ENCODE data around the gene BAIAP2.

Gene BAIAP2

DNA sequence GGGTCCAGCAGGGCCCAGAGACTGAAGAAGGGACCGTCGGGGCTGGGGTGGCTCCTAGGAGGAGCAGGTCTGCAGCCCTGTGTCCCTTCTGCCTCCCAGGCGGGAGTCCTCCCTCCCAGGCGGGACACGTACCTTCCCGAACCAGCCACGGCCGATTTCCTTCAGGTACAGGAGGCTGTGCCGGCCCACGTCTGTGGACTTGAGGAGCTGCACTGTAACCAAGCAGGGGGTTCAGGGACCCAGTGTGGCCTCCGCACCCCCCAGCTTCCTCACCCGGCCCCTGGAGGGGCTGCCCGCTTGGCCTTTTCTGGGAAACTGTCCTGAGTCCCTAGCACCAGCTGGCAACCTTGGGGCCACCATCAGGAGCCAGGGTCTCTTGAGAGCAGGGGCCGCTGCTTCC is 93.4 kb downstream of the BAIAP2 start:
- Mint-ChIP-seq H3K36me3 (ENCODE audit: low read depth) (peaks cover 26% of the 10 kb centered on the region), H3K27ac (no peak overlapping the region), H3K27me3 (no peaks in the 10 kb centered on the region), H3K4me1 (ENCODE audit: low read depth) (no peaks in the 10 kb centered on the region), H3K9me3 (no peaks in the 10 kb centered on the region), H3K4me3 (no peak overlapping the region)
- intact Hi-C loops (cut with micrococcal nuclease): no loop called here

DNA sequence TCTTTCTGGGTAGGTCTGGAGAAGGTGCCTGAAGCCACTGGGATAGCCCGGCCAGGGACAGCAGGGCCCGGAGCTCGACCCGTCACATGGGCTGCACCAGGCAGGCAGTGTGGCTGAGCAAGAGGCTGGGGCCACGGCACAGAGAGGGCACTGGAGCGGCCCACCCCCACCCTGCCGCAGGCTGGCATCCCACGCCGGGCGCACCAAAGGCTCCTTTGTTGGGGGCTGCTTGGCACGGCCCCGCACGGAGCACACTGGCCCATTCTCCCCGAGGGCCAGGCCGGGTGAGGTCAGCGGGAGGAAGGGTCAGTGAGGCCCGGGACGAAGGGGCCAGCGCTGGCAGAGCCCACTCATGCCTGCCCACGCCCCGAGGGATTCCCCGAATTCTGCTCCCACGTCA is 93.8 kb downstream of the BAIAP2 start:
- Mint-ChIP-seq H3K27ac (no peak overlapping the region), H3K4me3 (no peak overlapping the region), H3K27me3 (no peaks in the 10 kb centered on the region), H3K36me3 (ENCODE audit: low read depth) (peaks cover 22% of the 10 kb centered on the region), H3K9me3 (no peaks in the 10 kb centered on the region), H3K4me1 (ENCODE audit: low read depth) (peaks cover 4% of the 10 kb centered on the region)
- intact Hi-C loops (cut with micrococcal nuclease): no loop called here

DNA sequence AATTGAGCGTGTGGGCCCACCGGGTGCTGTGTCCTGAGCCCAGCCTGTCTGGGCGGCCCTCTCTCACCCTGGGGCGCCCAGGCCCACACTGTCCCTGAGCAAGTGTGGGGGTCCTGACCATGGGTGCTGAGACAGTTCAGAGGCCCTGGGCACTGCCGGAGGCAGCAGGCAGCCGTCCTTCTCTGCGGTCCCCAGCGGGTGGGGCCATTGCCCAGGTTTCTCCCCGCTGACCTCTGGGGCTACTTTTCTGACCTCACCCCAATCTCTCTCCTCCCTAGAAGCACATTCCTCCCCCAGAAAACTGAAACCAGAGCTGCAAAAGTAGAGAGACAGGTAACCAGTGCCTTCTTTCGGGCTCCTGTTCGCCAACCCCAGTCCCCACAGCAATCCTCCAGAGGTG is 94.3 kb downstream of the BAIAP2 start:
- Mint-ChIP-seq H3K4me1 (ENCODE audit: low read depth) (peaks cover 4% of the 10 kb centered on the region), H3K27me3 (no peaks in the 10 kb centered on the region), H3K9me3 (no peaks in the 10 kb centered on the region), H3K4me3 (no peak overlapping the region), H3K36me3 (ENCODE audit: low read depth) (peaks cover 20% of the 10 kb centered on the region), H3K27ac (no peak overlapping the region)
- intact Hi-C loops (cut with micrococcal nuclease): no loop called here

DNA sequence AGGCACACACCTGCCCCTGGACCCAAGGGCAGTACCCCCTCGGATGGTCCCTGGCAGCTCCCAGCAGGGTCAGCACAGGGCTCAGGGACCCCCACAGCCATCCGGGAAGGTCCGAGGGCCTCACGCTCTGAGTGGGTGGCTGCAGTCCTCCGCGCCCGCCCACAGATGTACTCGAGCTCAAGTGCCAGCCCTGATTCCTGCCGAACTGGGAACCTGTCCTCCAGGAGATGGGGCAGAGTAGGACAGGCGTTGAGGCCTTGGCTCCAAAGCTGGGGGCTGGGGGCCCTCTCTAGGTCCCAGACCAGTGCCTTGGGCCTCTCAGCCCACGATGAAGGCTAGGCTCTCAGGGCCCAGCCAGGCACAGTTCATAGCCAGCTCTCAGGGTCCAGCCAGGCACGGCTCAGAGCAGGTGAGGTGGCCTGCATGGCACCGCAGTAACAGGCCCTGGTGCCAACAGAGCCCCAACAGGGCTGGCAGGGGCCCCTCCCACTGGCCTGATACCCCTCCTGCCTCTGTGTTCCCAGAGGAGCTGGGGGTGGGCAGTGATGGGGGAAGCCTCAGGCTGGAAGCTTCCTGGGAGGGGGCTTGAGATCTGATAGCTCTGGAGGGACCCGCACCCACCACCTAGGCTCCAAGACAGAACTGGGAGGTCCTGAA is 94.9 kb downstream of the BAIAP2 start:
- H3K27me3 Mint-ChIP-seq: no peaks in the 10 kb centered on the region
- peaks cover 17% of the 10 kb centered on the region for H3K36me3 Mint-ChIP-seq (ENCODE audit: low read depth)
- no peak overlapping the region for H3K4me3 Mint-ChIP-seq
- H3K27ac Mint-ChIP-seq: no peak overlapping the region
- intact Hi-C loops (cut with micrococcal nuclease): no loop called here
- H3K9me3 Mint-ChIP-seq: no peaks in the 10 kb centered on the region
- H3K4me1 Mint-ChIP-seq (ENCODE audit: low read depth): peaks cover 4% of the 10 kb centered on the region

DNA sequence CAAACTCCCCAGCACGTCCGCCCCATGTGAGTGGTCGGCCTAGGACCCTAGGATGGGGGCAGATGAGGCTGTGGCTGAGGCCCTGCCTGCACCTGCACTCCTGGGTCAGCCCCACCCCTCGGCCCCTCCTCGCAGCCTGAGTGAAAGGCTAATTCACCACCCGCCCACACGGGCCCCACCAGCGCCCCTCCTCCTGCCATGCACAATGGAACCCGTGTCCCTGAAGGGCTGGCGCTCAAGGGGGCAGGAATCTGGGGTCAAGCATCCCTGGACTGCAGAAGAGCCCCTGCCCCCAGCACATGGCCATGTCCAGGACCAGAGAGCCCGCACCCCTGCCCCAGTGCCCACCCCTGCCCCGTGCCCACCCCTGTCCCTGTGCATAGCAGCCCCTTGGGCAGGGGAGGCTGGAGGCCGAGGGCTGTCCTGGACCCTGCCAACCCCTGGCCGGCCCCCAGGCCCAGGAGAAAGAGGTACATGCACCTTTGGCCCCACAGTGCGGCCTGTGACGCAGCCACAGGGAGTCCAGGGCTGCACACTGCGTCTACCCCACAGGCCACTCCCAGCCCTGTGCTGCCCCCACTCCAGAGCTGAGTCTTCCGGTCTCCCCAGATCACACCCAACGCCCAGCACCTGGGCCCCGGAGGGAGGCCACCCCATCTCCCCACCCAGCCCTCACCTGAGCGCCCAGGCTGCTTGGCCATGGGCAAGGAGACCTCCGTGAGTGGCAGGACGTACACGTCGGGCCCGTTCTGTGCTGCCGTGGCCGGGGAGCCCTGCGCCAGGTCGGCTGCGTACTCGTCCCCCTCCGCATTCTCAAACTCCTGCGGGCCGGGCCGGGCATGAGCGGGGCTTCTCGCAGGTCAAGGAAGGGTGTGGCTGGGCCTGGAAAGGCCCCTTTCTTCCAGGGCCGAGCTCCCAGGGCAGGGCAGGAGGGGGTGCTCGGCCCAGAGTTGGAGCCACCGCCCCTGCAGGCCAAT is 95.7 kb downstream of the BAIAP2 start:
- no peak overlapping the region for H3K27ac Mint-ChIP-seq
- peaks cover 11% of the 10 kb centered on the region for H3K36me3 Mint-ChIP-seq (ENCODE audit: low read depth)
- H3K9me3 Mint-ChIP-seq: no peaks in the 10 kb centered on the region
- H3K4me1 Mint-ChIP-seq (ENCODE audit: low read depth): peaks cover 4% of the 10 kb centered on the region
- intact Hi-C loops (cut with micrococcal nuclease): no loop called here
- H3K27me3 Mint-ChIP-seq: no peaks in the 10 kb centered on the region
- H3K4me3 Mint-ChIP-seq: no peak overlapping the region

DNA sequence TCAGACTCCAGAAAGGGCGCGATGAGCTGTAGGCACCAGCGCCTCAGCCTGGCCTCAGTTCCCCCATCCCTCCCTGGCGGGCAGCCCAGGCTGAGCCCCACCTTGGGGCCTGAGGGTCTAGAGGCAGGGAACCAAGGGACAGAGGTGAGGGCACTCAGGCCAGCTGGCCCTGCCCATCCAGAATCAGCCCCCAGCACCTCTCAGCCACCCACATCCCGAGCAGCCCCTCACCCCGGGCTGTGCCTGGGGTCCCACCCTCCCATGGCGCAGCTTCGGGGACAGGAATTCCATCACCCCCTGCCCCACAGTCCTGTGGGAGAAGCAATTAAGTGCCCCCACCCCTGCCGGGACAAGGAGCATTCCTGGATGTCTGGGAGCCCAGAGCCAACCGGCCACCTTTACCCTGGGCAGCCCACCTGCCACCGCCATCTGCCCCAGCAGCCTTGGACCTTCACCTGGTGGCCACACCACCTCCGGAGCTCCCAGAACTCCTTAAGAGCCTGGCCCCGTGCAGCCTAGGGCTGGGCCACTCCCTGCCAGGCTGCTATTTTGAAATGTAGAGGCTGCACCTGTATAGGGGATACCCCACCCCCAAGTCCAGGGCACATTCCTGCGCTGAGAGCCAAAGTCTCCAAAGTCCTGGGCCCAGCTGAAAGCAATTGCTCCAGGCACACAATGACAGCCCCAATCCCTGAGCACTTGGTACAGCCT is 96.7 kb downstream of the BAIAP2 start:
- Mint-ChIP-seq H3K36me3 (ENCODE audit: low read depth) (peaks cover 11% of the 10 kb centered on the region), H3K27ac (no peak overlapping the region), H3K4me3 (no peak overlapping the region), H3K27me3 (no peaks in the 10 kb centered on the region), H3K9me3 (no peaks in the 10 kb centered on the region), H3K4me1 (ENCODE audit: low read depth) (peaks cover 4% of the 10 kb centered on the region)
- intact Hi-C loops (cut with micrococcal nuclease): no loop called here

DNA sequence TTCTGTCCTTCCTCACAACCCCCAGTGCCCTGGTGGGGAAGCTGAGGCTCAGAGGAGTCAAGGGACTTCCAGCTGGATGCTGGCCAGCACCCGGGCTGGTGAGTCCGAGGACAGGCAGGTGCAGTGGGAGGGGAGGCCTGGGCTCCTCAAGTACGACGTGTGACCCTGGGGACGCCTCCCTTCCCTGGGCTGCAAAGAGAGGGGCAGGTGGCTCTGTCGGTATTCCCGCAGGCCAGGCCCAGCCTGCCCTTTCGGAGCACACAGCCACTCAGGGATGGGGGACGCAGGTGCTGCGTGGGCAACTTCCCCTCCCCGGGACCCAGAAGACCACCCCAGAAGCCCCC is 97.2 kb downstream of the BAIAP2 start:
- Mint-ChIP-seq H3K36me3 (ENCODE audit: low read depth) (peaks cover 11% of the 10 kb centered on the region), H3K9me3 (no peaks in the 10 kb centered on the region), H3K27me3 (no peaks in the 10 kb centered on the region), H3K27ac (no peak overlapping the region), H3K4me3 (no peak overlapping the region), H3K4me1 (ENCODE audit: low read depth) (peaks cover 4% of the 10 kb centered on the region)
- intact Hi-C loops (cut with micrococcal nuclease): no loop called here

DNA sequence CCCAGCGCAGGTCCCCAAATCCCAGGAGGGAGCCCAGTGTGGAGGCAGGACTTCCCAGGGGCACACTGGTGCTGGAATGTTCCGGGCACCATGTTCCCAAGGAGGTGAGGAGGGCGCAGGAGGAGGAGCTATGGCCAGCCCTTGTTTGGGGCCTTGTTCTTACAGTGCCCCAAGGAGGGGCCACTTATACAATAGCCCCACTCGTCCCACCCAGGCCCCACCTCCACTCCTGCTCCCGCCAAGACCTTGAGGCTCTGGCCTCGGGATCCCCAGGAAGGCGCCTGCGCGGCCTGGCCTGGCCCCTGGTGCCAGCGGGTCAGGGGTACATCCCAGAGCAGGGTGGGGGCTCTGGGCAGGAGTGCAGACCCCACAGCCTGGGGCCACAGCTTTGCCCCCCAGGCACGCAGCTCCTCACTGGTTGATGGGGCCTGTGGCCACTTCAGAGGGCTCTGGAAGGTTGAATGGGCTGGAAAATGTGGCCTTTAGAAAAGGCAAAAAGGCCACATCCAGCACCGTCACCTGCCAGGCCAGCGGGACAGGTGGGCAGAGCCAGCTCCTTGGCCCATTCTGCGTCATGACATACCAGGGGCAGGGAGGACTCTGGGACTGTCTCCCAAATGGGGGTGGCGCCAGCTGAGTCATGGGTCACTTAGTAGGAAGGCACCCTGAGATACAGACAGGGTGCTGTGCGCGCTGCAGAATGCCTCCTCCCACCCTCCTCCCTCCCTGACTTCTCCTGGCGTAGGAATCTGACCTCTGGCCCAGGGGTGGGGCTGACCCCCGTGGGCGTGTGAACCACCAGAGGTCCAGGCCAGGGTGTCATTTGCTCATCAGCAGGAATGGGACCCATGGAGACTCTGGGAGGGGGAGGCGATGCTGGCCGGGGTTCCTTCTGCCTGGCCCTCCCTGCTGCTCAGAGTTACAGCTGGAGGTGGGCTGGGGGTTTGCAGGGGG is 98.1 kb downstream of the BAIAP2 start:
- Mint-ChIP-seq H3K36me3 (ENCODE audit: low read depth) (peaks cover 11% of the 10 kb centered on the region), H3K4me1 (ENCODE audit: low read depth) (peaks cover 7% of the 10 kb centered on the region), H3K27ac (no peak overlapping the region), H3K4me3 (no peak overlapping the region), H3K9me3 (no peaks in the 10 kb centered on the region), H3K27me3 (no peaks in the 10 kb centered on the region)
- intact Hi-C loops (cut with micrococcal nuclease): no loop called here

DNA sequence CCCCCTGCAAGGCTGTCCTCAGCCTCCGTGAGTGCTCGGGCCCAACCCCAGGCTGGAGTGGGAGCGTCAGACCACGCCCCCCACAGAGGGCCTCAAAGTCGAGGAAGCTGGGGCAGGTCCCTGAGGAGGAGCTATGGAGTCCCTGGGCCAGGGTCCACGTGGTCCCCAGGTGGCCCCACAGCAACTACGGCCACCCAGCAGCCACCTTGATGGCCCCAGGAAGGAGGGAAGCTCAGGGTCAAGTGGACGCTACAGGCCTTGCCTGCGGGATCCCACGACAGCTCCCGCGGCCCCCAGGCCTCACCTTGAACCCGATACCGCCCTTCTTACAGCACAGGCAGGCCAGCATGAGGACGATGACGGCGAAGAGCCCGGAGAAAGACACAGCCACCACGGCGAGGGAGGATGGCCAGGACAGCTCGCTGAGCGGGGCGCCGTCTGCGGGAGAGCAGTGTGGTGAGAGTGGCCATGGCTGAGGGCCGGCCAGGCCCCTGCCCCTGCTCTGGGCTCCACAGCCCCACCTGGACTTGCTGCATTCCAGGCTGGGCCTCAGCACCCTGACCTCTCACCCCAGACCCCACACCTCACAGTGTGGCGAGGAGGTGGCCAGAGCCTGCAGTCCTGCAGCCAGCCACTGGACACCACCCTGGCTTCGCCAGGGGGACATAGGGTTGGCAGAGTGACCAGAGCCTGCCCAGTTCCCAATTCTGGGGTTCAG is 99.3 kb downstream of the BAIAP2 start:
- no peak overlapping the region for H3K4me3 Mint-ChIP-seq
- intact Hi-C loops (cut with micrococcal nuclease): no loop called here

DNA sequence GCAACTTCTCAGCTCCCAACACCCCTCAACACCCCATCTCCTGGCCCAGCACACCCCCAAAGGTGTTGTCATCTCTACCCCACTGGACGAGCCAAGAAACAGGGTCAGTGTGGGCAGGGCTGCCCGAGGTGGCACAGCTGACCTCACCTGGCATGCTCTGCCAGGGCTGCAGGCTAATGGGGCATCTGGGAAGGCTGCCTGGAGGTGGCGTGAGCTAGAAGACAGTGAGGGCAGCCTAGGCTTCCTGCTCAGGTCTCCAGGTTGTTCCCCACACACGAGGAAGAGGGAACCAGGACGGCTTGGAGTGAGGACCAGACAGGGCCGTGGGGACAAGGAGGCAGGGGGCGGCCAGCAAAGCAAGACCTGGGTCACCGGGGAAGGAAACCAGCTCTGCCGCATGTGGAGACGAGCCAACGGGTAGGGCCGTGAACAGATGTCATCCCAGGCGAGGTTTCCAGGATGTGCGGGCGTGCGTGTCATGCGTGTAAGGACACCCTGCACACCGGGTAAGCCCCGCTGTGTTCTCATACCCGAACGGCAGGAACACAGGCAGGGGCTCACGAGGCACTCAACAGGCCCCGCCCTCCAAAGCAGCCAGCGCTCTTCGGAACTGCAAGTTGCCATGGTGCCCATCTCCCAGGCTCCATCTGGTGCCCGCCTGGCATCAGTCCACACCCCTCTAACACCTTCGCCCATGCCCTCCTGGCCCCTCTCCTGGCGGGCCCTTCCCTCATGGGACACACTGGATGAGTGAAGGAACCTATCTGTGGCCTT is 100.7 kb downstream of the BAIAP2 start:
- intact Hi-C loops (cut with micrococcal nuclease): no loop called here
- Mint-ChIP-seq H3K36me3 (ENCODE audit: low read depth) (peaks cover 11% of the 10 kb centered on the region), H3K4me3 (no peak overlapping the region), H3K4me1 (ENCODE audit: low read depth) (peaks cover 14% of the 10 kb centered on the region), H3K27ac (no peak overlapping the region), H3K27me3 (no peaks in the 10 kb centered on the region), H3K9me3 (no peaks in the 10 kb centered on the region)

More for the DNA sequence above, 99.3 kb downstream of the BAIAP2 start:
- H3K27ac Mint-ChIP-seq: no peak overlapping the region
- H3K9me3 Mint-ChIP-seq: no peaks in the 10 kb centered on the region
- no peaks in the 10 kb centered on the region for H3K27me3 Mint-ChIP-seq
- peaks cover 11% of the 10 kb centered on the region for H3K36me3 Mint-ChIP-seq (ENCODE audit: low read depth)
- peaks cover 14% of the 10 kb centered on the region for H3K4me1 Mint-ChIP-seq (ENCODE audit: low read depth)

DNA sequence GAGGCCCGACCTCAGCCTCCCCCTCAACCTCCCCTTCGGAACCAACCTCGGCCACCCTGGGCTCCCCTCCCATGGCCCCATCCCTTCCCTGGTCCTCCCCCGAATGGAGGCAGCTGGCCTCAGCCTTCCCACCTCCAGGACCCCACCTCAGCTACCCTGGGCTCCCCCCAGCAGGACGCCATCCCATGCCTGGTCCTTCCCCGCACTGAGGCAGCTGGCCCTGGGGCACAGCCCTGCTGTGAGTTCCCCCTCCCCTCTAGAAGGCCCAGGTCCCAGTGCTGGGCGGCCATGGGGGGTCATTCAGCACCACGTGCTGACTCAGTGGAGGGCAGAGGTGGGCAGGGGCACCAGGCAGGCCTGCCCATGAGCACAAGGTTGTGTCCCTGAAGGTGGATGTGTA is 101.4 kb downstream of the BAIAP2 start:
- Mint-ChIP-seq H3K4me1 (ENCODE audit: low read depth) (peaks cover 14% of the 10 kb centered on the region), H3K27ac (no peak overlapping the region), H3K27me3 (no peaks in the 10 kb centered on the region), H3K36me3 (ENCODE audit: low read depth) (peaks cover 6% of the 10 kb centered on the region), H3K4me3 (no peak overlapping the region), H3K9me3 (no peaks in the 10 kb centered on the region)
- intact Hi-C loops (cut with micrococcal nuclease): no loop called here

DNA sequence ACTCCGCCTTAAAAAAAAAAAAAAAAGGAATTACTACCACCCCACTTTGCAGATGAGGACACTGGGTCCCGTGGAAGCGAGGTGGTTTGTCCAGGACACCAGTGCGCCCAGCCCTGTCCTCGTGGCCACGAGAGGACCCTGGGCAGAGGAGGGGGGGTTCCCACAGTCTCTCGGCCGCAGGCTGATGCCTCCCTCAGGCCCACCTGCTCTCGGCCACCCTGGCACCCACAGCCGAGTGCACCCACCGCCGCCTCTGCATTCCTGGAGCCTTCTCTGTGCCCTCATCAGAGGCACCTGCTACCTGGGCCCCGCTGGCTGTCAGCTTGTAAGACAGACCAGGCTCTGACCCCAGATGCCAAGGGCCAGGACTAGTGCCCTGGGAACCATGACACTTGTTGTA is 102.3 kb downstream of the BAIAP2 start:
- Mint-ChIP-seq H3K27me3 (no peaks in the 10 kb centered on the region), H3K36me3 (ENCODE audit: low read depth) (peaks cover 6% of the 10 kb centered on the region), H3K4me3 (no peak overlapping the region), H3K27ac (no peak overlapping the region), H3K4me1 (ENCODE audit: low read depth) (peaks cover 21% of the 10 kb centered on the region), H3K9me3 (no peaks in the 10 kb centered on the region)
- intact Hi-C loops (cut with micrococcal nuclease): no loop called here
